Psoas muscle (tissue), 8 donors: ENCODE results near the gene CFAP251. TPM values are rescaled to one million over a fixed set of nuclear protein-coding genes. Genes with fewer than 3 reads are reported as not detected.

Source experiments
- ATAC-seq, 4 donors: fragments of 200-7000 bp; cut with Tn5 transposase; one replicate each; pipeline ENCODE4 v1.9.1; 2020; ENCODE audit warnings: moderate library complexity in 3 of 4, mild to moderate bottlenecking in 2 of 4
- DNase-seq, 2 donors: peaks; one replicate each; pipeline ENCODE4 v3.0.0-alpha.2; 2020
- H3K27ac ChIP-seq: fragments of 200-600 bp; one replicate; pipeline ENCODE4 v1.8.0; 2022
- H3K27me3 ChIP-seq, 3 donors: fragments of 200-600 bp in 1 of 3; one replicate each; pipeline versions ENCODE4 v1.6.1 to v1.8.0; 2013 to 2022; ENCODE audit warnings: low read length in 2 of 3, mild to moderate bottlenecking in 2 of 3, moderate library complexity in 1 of 3; ENCODE audit not compliant: insufficient read depth in 3 of 3
- H3K36me3 ChIP-seq, 2 donors: fragments of 200-600 bp in 1 of 2; one replicate each; pipeline versions ENCODE4 v1.6.1 to v1.8.0; 2013 to 2022; ENCODE audit warnings: low read depth in 1 of 2, mild to moderate bottlenecking in 1 of 2, moderate library complexity in 1 of 2; ENCODE audit not compliant: insufficient read depth in 1 of 2
- H3K4me1 ChIP-seq: fragments of 200-600 bp; one replicate; pipeline ENCODE4 v1.8.0; 2022
- H3K4me3 ChIP-seq: fragments of 200-600 bp; one replicate; pipeline ENCODE4 v1.8.0; 2022; ENCODE audit warnings: mild to moderate bottlenecking
- H3K9me3 ChIP-seq: fragments of 200-600 bp; one replicate; pipeline ENCODE4 v1.8.0; 2022
- WGBS, 3 donors: extraction: QIAGEN DNeasy Blood & Tissue Kit; methylation state at CpG; one replicate each; pipeline versions ENCODE4 v1.1.6 to v1.1.7; 2013; 5-methylcytosine and 5-hydroxymethylcytosine counted together
- intact Hi-C, 2 donors: fragments of 100-400 bp; cut with DNase I; formaldehyde crosslinking; loops; one replicate each; pipeline versions ENCODE4 v1.11.0 to v1.14.2; 2022
- polyA plus RNA-seq, 3 donors: library from polyadenylated mRNA; stranded (reverse); fragments of 200-250 nt; gene quantifications; one replicate each; pipeline ENCODE4 v1.2.3, GENCODE V29; 2013
- total RNA-seq, 4 donors: library from RNA; stranded (reverse); fragmentation: NEBNext Ultra II Directional in 2 of 4; extraction: Animal tissue kit (Norgen Biotek cat#: 25700) in 2 of 4; gene quantifications; one replicate each; pipeline versions ENCODE4 v1.2.1 to v1.2.4, GENCODE V29; 2021 to 2023
- TF ChIP-seq, protein P1 (sequence below): fragments of 200-600 bp; IDR thresholded peaks from one replicate; pipeline ENCODE4 v1.8.0; 2022; ENCODE audit warnings: antibody characterized with exemption
- donor health status: healthy with polysubstance abuse.
- donor health status: DM: no; HTN: no; CAD: no; lungs with moderate emphysema.
- donor health status: Bipolar disorder and iron deficiency.
- donor health status: healthy.
- donor health status: DM: yes; HTN: yes; CAD: no.
- donor health status: DM: no; HTN: no; CAD: no.
- donor health status: DM: no; HTN: no; CAD: no.
- donor health status: DM: yes; HTN: yes; CAD: no.

CFAP251 gene
- total and polyA plus RNA-seq, 7 donors, result 0.36 to 0.79 (median 0.64) TPM

DNA sequence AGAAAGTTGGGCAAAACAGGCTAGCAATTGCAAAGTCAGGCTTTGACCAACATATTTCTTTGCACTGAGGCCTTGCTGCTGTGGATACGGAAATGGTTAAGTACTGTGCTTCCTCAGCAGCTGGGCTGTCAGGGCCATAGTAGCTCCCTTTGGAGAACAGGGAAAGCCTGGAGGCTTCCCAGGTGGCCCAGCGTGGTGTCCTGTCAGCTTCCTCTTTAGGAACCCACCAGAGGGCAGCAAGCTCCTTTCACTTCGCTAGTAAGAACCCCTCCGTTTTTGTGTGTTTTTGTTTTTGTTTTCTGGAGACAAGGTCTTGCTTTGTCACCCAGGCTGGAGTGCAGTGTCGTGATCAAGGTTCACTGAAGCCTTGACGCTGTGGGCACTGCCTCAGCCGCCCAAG, 1.7 kb upstream of the CFAP251 start:
- Histone ChIP-seq H3K36me3 (peaks cover 5 to 62% of the 10 kb centered on the region in 2 donors), H3K27ac (no peak overlapping the region), H3K9me3 (no peaks in the 10 kb centered on the region), H3K4me1 (peaks cover 3% of the 10 kb centered on the region), H3K4me3 (no peak overlapping the region), H3K27me3 (no peaks in the 10 kb centered on the region)
- ATAC-seq (peak in 1 of 4 donors; percentile 45), DNase-seq (no peak)
- TF ChIP-seq, protein P1, sequence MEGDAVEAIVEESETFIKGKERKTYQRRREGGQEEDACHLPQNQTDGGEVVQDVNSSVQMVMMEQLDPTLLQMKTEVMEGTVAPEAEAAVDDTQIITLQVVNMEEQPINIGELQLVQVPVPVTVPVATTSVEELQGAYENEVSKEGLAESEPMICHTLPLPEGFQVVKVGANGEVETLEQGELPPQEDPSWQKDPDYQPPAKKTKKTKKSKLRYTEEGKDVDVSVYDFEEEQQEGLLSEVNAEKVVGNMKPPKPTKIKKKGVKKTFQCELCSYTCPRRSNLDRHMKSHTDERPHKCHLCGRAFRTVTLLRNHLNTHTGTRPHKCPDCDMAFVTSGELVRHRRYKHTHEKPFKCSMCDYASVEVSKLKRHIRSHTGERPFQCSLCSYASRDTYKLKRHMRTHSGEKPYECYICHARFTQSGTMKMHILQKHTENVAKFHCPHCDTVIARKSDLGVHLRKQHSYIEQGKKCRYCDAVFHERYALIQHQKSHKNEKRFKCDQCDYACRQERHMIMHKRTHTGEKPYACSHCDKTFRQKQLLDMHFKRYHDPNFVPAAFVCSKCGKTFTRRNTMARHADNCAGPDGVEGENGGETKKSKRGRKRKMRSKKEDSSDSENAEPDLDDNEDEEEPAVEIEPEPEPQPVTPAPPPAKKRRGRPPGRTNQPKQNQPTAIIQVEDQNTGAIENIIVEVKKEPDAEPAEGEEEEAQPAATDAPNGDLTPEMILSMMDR, result no peak
- intact Hi-C loops, result loop anchor here in 1 of 2 donors (5.0 kb wide), 1 partner anchor 96 kb away; no protein-coding TSS in a partner anchor
- 58 to 81% (median 61%) methylated on average over 7 of the region's 7 CpGs for WGBS, 3 donors

DNA sequence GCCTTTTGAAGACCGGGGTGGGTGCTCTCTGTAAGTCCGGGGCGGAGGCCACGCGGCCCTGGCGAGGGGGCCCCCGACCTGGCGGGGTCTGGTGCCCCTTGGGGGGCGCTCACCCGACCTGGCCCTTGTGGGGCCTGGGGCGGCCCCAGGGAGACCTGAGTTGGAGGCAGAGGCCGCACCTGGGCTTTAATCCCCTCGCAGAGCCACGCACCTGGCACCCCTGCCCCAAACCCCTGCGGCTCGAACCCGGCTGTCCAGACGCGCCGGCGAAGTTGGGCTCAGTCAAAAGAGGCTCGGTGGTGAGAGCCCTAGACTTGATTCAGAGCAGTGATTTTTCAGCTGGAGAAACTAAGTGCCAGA, 267 bp downstream of the CFAP251 start:
- TF ChIP-seq, protein P1, result no peak
- Histone ChIP-seq H3K4me1 (peaks cover 4% of the 10 kb centered on the region), H3K36me3 (peaks cover 5 to 49% of the 10 kb centered on the region in 2 donors), H3K27ac (no peak overlapping the region), H3K27me3 (no peaks in the 10 kb centered on the region), H3K4me3 (peak overlapping the region; percentile 64), H3K9me3 (no peaks in the 10 kb centered on the region)
- intact Hi-C loops, result loop anchor here in 1 of 2 donors (5.0 kb wide), 1 partner anchor 94 kb away; no protein-coding TSS in a partner anchor
- 21 to 51% (median 23%) methylated on average over 11 to 22 of the region's 22 CpGs for WGBS, 3 donors
- DNase-seq, result no peak
- peak in 1 of 4 donors; percentile 35 for ATAC-seq

DNA sequence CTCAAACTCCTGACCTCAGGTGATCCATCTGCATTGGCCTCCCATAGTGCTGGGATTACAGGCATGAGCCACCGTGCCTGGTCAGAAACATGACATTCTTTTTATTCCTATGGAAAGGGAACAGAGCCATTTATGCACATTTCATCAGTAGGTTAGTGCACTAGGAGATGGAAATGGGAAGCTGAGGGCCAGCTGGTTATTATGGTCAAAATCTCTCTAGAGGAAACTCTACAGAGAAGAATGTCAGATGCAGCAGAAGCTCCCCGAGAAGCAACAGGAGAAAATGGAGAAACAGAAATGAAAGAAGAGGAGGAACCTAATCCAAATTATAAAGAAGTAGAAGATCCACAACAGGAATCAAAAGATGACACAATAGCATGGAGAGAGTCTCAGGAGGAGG, 2.7 kb downstream of the CFAP251 start:
- peaks cover 24% of the 10 kb centered on the region for H3K4me1 ChIP-seq
- TF ChIP-seq, protein P1, result no peak
- no peaks in the 10 kb centered on the region for H3K9me3 ChIP-seq
- no peak overlapping the region for H3K27ac ChIP-seq
- DNase-seq (no peak), ATAC-seq (no peak)
- intact Hi-C loops, result loop anchor here in 1 of 2 donors (10.0 kb wide), 2 partner anchors 104 to 284 kb away; partner anchors contain the start of genes B3GNT4 and BCL7A
- 63 to 86% (median 71%) methylated on average over 2 of the region's 2 CpGs for WGBS, 3 donors
- H3K4me3 ChIP-seq, result no peak overlapping the region
- H3K27me3 ChIP-seq, result no peaks in the 10 kb centered on the region
- H3K36me3 ChIP-seq, result peaks cover 5 to 25% of the 10 kb centered on the region in 2 donors

DNA sequence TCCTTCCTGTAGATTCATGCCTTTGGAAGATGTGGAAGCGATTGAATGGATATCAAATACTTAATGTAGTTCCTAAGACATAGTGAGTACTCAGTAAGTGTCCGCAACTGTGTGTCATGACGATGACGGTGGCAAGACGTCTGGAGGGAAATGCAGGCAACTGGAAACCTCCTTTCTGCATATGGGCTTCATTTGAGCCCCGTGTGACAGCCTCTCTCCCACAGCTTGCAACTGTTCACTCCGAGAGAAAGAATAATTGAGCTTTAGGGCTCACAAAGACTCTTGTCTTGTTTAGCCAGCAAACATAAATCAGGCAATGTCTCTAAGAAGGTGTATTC, 6.9 kb downstream of the CFAP251 start:
- ATAC-seq (peak; percentile 34 to 67 (median 50)), DNase-seq (no peak)
- Histone ChIP-seq H3K36me3 (no peaks in the 10 kb centered on the region), H3K27ac (peak overlapping the region; percentile 79), H3K9me3 (no peaks in the 10 kb centered on the region), H3K4me1 (peaks cover 21% of the 10 kb centered on the region), H3K4me3 (peak overlapping the region; percentile 26), H3K27me3 (no peaks in the 10 kb centered on the region)
- TF ChIP-seq, protein P1, result no peak
- WGBS, 3 donors, result 25 to 39% (median 28%) methylated on average over 7 of the region's 7 CpGs
- intact Hi-C loops, result loop anchor here in 1 of 2 donors (10.0 kb wide), 2 partner anchors 99 to 279 kb away; partner anchors contain the start of genes B3GNT4 and BCL7A
